ENCODE data around the gene OR2A1. TPM values are rescaled to one million over a fixed set of nuclear protein-coding genes. Genes with fewer than 3 reads are reported as not detected.
"Not testable (repeated sequence)": the region's sequence is repeated elsewhere in the genome, so short reads cannot be mapped to it uniquely, and the experiment has no call there.

The OR2A1 gene
- polyA plus RNA-seq, 1 donor: 0.94 TPM

- H3K36me3 ChIP-seq (ENCODE audit: control insufficient read depth, insufficient read depth, low read length); H3K4me3 ChIP-seq (ENCODE audit: low read length); DNase-seq; H3K27me3 ChIP-seq (ENCODE audit: control insufficient read depth, insufficient read depth, low read length); H3K9me3 ChIP-seq (ENCODE audit: control insufficient read depth, low read depth, low read length); H3K4me1 ChIP-seq (ENCODE audit: control insufficient read depth, insufficient read depth, low read length); H3K27ac ChIP-seq (ENCODE audit: low read length): not testable (repeated sequence)
- no CpG with 5 or more reads among the region's 4 CpGs for WGBS (ENCODE audit: insufficient coverage, low lambda C conversion rate)
These were observed 11.1 kb downstream of the OR2A1 start for GRCh38 chr7:144323359-144323758.

GRCh38 chr7:144325868-144326267, 13.6 kb downstream of the OR2A1 start:
- H3K36me3 ChIP-seq (ENCODE audit: control insufficient read depth, insufficient read depth, low read length); DNase-seq; H3K27ac ChIP-seq (ENCODE audit: low read length); H3K27me3 ChIP-seq (ENCODE audit: control insufficient read depth, insufficient read depth, low read length); H3K4me1 ChIP-seq (ENCODE audit: control insufficient read depth, insufficient read depth, low read length); H3K9me3 ChIP-seq (ENCODE audit: control insufficient read depth, low read depth, low read length); H3K4me3 ChIP-seq (ENCODE audit: low read length): not testable (repeated sequence)
- WGBS (ENCODE audit: insufficient coverage, low lambda C conversion rate): no CpG with 5 or more reads among the region's 5 CpGs

GRCh38 chr7:144330044-144330443, 17.8 kb downstream of the OR2A1 start:
- H3K27ac ChIP-seq (ENCODE audit: low read length); DNase-seq; H3K27me3 ChIP-seq (ENCODE audit: control insufficient read depth, insufficient read depth, low read length); H3K4me1 ChIP-seq (ENCODE audit: control insufficient read depth, insufficient read depth, low read length); H3K36me3 ChIP-seq (ENCODE audit: control insufficient read depth, insufficient read depth, low read length); H3K9me3 ChIP-seq (ENCODE audit: control insufficient read depth, low read depth, low read length); H3K4me3 ChIP-seq (ENCODE audit: low read length): not testable (repeated sequence)

GRCh38 chr7:144331221-144331995, 19.2 kb downstream of the OR2A1 start:
- not testable (repeated sequence) for H3K4me3 ChIP-seq (ENCODE audit: low read length); DNase-seq
- no CpG with 5 or more reads among the region's 9 CpGs for WGBS (ENCODE audit: insufficient coverage, low lambda C conversion rate)

GRCh38 chr7:144331996-144332288, 19.7 kb downstream of the OR2A1 start:
- H3K27me3 ChIP-seq (ENCODE audit: control insufficient read depth, insufficient read depth, low read length); H3K36me3 ChIP-seq (ENCODE audit: control insufficient read depth, insufficient read depth, low read length); H3K4me3 ChIP-seq (ENCODE audit: low read length); H3K4me1 ChIP-seq (ENCODE audit: control insufficient read depth, insufficient read depth, low read length); DNase-seq; H3K9me3 ChIP-seq (ENCODE audit: control insufficient read depth, low read depth, low read length); H3K27ac ChIP-seq (ENCODE audit: low read length): not testable (repeated sequence)
- WGBS (ENCODE audit: insufficient coverage, low lambda C conversion rate): no CpG with 5 or more reads among the region's 2 CpGs

More at GRCh38 chr7:144331221-144331995, 19.2 kb downstream of the OR2A1 start:
- H3K27me3 ChIP-seq (ENCODE audit: control insufficient read depth, insufficient read depth, low read length); H3K27ac ChIP-seq (ENCODE audit: low read length); H3K9me3 ChIP-seq (ENCODE audit: control insufficient read depth, low read depth, low read length); H3K36me3 ChIP-seq (ENCODE audit: control insufficient read depth, insufficient read depth, low read length); H3K4me1 ChIP-seq (ENCODE audit: control insufficient read depth, insufficient read depth, low read length): not testable (repeated sequence)

DNA sequence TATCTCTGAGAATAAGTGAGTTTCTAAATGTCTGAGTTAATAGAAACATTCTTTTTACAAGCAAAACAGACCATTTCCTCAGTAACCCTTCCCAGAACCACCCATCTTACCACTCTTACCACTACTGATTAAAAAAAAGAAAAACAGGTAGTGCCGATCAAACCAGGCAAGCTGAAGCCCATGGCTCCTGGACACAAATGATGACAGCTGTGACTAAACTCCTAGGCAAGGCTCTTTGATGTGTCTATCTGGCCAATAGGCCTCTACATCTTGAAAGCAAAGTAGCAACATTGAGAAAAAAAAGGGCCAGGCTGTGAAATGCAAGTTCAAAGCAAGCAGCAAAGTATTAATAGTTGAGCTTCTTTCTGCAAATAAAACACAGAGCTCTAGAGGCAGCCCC, 36.4 kb downstream of the OR2A1 start:
- no CpG with 5 or more reads among the region's 1 CpG for WGBS (ENCODE audit: insufficient coverage, low lambda C conversion rate)
- H3K4me1 ChIP-seq (ENCODE audit: control insufficient read depth, insufficient read depth, low read length); H3K27me3 ChIP-seq (ENCODE audit: control insufficient read depth, insufficient read depth, low read length); H3K4me3 ChIP-seq (ENCODE audit: low read length); H3K27ac ChIP-seq (ENCODE audit: low read length); H3K36me3 ChIP-seq (ENCODE audit: control insufficient read depth, insufficient read depth, low read length); DNase-seq; H3K9me3 ChIP-seq (ENCODE audit: control insufficient read depth, low read depth, low read length): not testable (repeated sequence)

DNA sequence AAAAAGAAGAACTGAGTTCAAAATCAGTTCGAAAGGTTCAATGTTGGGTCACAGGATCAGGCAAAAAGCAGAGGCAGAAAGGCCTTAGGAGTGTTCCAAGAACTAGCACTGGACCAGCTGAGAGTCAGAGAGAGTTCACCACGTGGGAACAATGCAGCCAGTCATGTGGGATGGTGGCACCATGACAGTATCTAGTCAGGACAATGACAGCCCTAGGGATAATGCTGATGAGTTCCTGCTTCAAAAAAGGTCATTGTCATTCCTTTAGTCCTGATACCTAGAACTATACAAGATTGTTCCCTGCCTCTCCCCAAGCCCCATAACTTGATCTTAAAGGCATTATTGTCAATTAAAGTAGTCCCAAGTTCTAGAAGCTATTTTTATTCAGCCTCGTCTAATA, 39.4 kb downstream of the OR2A1 start:
- not testable (repeated sequence) for DNase-seq; H3K27ac ChIP-seq (ENCODE audit: low read length); H3K27me3 ChIP-seq (ENCODE audit: control insufficient read depth, insufficient read depth, low read length); H3K4me1 ChIP-seq (ENCODE audit: control insufficient read depth, insufficient read depth, low read length); H3K36me3 ChIP-seq (ENCODE audit: control insufficient read depth, insufficient read depth, low read length); H3K9me3 ChIP-seq (ENCODE audit: control insufficient read depth, low read depth, low read length); H3K4me3 ChIP-seq (ENCODE audit: low read length)
- WGBS (ENCODE audit: insufficient coverage, low lambda C conversion rate): no CpG with 5 or more reads among the region's 3 CpGs

GRCh38 chr7:144355176-144355822, 43.1 kb downstream of the OR2A1 start, which contains the start of gene ARHGEF5:
Gene ARHGEF5 (plus strand): TSS chr7:144355402. CDS start chr7:144362670, 7,268 bp downstream.
- H3K27me3 ChIP-seq (ENCODE audit: control insufficient read depth, insufficient read depth, low read length); H3K27ac ChIP-seq (ENCODE audit: low read length); DNase-seq; H3K4me3 ChIP-seq (ENCODE audit: low read length); H3K4me1 ChIP-seq (ENCODE audit: control insufficient read depth, insufficient read depth, low read length); H3K36me3 ChIP-seq (ENCODE audit: control insufficient read depth, insufficient read depth, low read length); H3K9me3 ChIP-seq (ENCODE audit: control insufficient read depth, low read depth, low read length): not testable (repeated sequence)
- no CpG with 5 or more reads among the region's 50 CpGs for WGBS (ENCODE audit: insufficient coverage, low lambda C conversion rate)

- H3K36me3 ChIP-seq (ENCODE audit: control insufficient read depth, insufficient read depth, low read length); H3K27me3 ChIP-seq (ENCODE audit: control insufficient read depth, insufficient read depth, low read length); H3K4me3 ChIP-seq (ENCODE audit: low read length); H3K27ac ChIP-seq (ENCODE audit: low read length); H3K9me3 ChIP-seq (ENCODE audit: control insufficient read depth, low read depth, low read length); DNase-seq; H3K4me1 ChIP-seq (ENCODE audit: control insufficient read depth, insufficient read depth, low read length): not testable (repeated sequence)
- no CpG with 5 or more reads among the region's 6 CpGs for WGBS (ENCODE audit: insufficient coverage, low lambda C conversion rate)
These were observed 44.0 kb downstream of the OR2A1 start for GRCh38 chr7:144356185-144356584.

- no CpG with 5 or more reads among the region's 11 CpGs for WGBS (ENCODE audit: insufficient coverage, low lambda C conversion rate)
- not testable (repeated sequence) for H3K9me3 ChIP-seq (ENCODE audit: control insufficient read depth, low read depth, low read length)
These were observed 44.6 kb downstream of the OR2A1 start for GRCh38 chr7:144356860-144357259.

GRCh38 chr7:144362061-144362460, 49.8 kb downstream of the OR2A1 start:
- H3K36me3 ChIP-seq (ENCODE audit: control insufficient read depth, insufficient read depth, low read length); H3K9me3 ChIP-seq (ENCODE audit: control insufficient read depth, low read depth, low read length); DNase-seq; H3K4me1 ChIP-seq (ENCODE audit: control insufficient read depth, insufficient read depth, low read length); H3K4me3 ChIP-seq (ENCODE audit: low read length); H3K27me3 ChIP-seq (ENCODE audit: control insufficient read depth, insufficient read depth, low read length); H3K27ac ChIP-seq (ENCODE audit: low read length): not testable (repeated sequence)
- WGBS (ENCODE audit: insufficient coverage, low lambda C conversion rate): no CpG with 5 or more reads among the region's 3 CpGs

More at GRCh38 chr7:144356860-144357259, 44.6 kb downstream of the OR2A1 start:
- not testable (repeated sequence) for H3K4me1 ChIP-seq (ENCODE audit: control insufficient read depth, insufficient read depth, low read length); H3K27ac ChIP-seq (ENCODE audit: low read length); DNase-seq; H3K4me3 ChIP-seq (ENCODE audit: low read length); H3K36me3 ChIP-seq (ENCODE audit: control insufficient read depth, insufficient read depth, low read length); H3K27me3 ChIP-seq (ENCODE audit: control insufficient read depth, insufficient read depth, low read length)
